HG03135 (cell line): Measurements from ENCODE around the gene CSF2.

Experiments
- ATAC-seq: cut with Tn5 transposase; IDR thresholded peaks from one replicate; pipeline ENCODE4 v1.9.1; 2021; ENCODE audit warnings: mild to moderate bottlenecking, moderate library complexity; ENCODE audit not compliant: unreplicated experiment

CSF2 gene

DNA sequence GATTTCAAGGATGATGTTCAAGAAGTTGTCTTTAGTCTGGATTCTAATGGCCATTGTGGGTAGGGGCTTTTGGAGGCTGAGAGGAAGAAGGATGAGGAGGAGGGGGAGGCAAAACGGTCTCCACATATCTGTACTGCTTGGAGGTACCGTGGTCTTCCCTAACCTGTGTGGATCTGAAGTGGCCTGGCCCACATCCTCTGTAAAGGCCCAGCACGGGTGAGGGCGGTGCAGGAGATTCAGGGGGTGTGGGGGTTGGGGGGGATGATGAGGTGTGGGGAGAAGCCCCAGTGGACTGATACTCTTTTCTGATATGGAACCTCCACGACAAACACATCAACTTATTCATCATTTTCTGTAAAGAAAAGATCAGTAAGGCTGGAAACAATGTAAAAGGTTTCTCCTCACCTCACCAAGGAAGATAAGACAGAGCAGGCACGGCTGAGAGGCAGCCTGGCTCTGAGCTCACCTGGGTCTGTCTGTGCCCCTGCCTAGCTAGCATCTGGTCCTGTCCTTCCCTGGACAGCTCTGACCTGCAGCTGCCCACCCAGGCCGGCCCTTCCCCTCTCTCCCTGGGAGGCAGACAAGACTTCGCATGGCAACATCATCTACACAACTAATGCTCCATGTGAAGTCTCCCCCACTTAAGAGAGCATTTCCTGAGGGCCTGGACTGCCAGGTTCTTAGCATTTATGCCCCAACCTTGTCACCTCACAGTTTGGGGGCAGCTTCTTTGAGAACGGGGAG is 18.7 kb upstream of the CSF2 start:
- ATAC-seq: no peak

DNA sequence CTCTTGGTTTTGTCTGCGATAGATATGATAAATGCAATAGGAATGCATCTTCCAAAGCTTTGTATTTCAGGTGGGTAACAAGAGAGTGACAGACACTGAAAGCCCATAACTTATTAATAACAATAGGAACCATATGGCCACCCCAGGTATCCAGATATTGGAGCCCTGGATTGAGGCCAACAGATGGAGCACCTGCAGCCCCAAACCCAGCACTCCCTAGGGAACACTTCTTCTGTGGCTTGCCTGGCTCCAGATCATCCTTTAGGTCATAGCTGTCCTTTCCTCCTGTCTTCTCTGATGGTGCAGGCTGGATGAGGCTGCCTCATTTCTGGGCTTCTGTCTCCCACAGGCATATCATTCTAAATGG is 18.2 kb upstream of the CSF2 start:
- ATAC-seq: no peak

DNA sequence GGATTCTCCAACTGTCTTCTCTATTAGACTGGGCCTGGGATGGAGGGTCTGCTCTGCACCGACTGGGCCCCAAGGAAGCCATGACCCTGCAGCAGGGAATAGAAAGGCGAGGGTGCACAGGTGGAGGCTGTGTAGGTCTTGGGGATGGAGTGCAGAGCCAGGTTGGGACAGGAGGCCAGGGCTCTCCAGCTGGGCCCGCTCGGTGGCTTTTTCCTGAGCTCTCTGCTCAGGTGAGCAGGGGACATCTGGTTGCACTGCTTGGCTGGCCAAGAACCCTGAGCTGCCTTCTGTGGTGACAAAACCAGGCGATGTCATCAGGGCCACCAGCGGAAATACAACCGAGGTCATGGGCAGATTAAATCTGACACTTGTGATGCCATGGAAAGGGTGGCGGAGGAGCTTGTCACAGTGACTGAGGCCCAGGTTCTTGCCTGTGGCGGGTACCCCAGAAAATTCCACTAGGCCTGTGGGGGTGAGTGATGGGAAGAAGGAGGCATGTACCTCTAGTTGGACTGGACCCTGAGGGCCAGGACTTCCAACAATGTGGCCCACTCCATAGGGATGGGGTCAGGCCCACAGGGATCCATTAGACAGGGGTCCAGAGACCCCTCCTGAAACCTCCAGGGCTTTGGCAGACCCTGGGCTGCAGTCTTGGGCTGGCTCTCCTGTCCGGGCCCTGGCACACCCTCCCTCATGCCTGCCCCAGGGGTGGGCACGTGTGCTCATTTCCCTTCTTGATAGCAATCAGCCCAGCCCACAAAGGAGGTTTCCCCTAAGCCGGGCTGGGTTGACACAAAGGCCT is 17.6 kb upstream of the CSF2 start:
- ATAC-seq: no peak

DNA sequence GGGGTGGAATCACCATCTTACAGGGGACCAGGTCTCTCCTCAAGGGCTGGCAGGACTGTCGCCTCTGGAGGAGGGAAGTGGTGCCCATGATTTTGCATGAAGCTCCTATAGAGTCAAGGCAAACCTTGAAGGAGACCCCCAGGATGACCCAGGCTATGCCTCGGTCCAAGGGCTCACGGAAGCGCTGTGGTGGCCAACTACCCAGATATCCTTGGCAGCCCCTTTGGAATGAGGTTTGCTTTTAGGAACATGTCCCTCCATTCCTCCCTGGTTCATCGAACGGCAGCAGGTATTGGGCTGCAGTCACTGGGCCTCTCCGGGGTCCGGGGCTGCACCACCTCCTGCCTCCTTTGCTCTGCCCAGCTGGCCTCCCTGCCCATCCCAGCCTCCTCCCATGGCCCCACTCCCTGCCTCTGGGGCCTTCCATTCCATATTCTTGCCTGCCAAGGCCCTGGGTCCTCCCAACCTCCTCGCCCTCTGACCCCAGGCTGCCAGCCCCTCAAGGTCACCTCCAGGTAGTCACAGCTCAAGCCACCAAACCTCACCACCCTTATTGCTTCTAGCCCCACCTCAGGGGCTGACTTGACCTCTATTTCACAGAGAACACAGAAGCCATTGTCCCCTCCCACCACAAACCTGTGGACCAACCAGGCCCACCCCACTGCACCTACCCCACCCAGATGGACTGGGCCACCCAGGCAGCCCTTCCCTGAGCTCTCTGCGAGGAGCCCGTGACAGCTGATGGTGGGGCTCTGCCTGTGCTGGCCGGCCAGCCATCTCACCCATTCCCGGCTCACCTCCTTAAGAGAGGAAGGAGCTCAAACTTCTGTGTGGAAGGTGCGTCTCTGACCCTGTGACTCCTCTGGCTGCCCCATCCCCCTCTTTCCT is 16.7 kb upstream of the CSF2 start:
- no peak for ATAC-seq

DNA sequence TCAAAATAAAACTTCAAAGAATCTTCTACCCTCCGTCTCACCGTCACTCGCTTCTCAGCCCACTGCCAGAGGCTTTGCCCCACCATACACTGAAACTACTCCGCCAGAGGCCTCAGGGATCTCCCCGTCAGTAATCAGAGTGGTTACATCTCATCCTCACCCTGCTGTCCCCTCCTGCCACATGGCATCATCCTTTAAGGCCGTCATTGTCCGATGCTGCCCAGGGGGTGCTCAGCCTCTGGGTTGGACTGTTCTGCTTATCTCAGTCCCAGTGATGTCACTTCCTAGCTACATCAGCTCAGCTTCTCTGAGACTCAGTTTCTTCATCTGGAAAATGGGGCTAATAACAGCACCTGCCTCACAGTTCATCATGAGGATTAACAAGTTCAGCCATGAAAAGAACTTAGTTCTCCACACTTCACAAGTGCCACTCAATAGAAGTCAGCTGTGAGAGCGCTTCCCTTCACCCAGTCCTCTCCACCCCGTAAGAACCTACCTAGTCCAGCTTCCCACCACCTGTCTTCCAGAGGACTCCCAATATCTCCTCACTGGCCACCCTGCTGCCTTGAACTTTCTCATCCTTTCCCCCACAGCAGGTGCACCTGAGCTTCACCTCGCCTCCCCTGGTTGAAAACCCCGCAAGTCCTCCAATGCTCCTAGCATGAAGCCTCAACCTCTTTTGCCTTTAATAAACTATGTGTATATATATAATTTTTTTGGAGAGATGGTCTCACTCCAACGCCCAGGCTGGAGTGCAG is 15.9 kb upstream of the CSF2 start:
- no peak for ATAC-seq

DNA sequence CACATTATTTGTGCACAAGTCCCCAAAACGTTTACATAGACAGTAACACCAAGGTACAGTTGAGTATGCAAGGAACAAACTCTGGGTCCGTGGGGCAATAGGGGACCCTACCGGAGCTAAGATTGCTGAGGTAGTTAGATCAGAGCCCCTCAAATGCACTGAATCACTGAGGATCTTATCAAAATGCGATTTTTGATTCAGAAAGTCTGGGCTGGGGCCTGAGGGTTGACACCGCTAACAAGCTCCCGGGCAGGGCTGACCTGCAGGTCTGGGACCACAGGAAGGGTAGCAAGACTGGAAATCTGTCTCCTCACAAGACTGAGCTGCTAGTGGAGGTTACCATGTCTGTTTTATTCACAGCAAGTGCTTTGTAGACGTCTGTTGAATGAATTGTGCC is 14.9 kb upstream of the CSF2 start:
- ATAC-seq: no peak

DNA sequence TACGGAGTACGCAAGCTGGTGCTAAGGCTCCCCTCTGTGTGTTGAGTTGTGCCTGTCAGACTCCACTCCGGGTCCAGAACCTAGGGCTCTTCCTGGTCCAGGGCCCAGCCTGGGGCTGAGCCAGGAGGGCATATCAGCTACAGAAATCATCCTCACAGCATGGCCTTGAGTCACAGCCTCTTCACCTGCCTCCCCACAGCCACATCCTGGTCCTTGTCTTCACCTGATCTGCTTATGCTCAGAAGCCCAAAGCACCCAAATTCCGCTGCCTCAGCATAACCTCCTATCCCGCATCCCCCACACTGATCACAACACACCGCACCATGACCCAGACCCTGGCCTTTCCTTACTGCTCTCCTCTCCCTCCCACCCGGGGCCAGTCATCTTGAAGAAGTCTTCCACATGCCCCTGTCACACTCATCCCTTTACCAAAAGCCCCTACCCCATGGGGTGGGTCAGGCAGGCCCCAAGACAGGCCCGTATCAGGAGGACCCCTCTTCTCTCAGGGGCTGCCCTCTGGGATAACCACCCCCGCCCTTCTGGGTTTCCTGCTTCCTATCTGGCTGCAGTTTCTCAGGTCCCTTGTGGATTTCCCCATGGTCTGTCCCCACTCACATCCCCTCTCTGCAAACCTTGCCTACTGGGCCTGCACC is 14.4 kb upstream of the CSF2 start:
- ATAC-seq: no peak

DNA sequence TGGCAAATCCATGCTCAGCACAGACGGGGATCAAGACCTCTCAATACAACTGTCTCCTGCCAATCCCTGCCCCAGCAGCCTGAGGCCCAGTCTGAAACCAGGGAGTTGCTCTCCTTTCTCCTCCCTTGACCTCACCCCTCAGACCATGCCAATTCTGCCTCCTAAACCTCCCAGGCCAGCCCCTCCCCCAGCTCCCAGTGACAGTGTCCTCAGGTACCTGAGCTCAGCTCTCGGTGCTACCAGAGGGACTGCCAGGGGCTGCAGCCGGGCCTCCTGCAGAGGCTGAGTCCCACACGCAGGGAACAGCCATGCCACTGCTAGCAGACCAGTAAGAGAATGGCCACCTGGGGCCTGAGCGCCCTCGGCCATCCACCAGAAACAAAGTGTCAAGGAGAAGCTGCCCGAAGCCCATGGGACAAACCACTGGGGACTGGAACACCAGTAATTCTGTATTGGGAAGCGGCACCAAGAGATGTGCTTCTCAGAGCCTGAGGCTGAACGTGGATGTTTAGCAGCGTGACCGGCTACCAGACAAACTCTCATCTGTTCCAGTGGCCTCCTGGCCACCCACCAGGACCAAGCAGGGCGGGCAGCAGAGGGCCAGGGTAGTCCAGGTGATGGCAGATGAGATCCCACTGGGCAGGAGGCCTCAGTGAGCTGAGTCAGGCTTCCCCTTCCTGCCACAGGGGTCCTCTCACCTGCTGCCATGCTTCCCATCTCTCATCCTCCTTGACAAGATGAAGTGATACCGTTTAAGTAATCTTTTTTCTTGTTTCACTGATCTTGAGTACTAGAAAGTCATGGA is 13.7 kb upstream of the CSF2 start:
- no peak for ATAC-seq

DNA sequence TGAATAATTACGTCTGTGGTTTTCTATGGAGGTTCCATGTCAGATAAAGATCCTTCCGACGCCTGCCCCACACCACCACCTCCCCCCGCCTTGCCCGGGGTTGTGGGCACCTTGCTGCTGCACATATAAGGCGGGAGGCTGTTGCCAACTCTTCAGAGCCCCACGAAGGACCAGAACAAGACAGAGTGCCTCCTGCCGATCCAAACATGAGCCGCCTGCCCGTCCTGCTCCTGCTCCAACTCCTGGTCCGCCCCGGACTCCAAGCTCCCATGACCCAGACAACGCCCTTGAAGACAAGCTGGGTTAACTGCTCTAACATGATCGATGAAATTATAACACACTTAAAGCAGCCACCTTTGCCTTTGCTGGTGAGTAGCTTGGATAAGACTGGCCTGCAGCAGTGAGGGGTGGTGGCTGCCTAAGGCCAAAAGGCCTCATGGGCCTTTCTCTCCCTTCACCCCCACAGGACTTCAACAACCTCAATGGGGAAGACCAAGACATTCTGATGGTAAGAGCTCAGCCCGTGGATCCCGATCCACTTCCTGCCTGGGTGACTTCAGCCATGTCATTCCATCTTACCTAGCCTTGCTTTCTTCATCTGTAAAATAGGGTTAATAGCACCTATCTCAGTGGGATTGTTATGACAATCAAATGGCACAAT is 13.0 kb upstream of the CSF2 start, which contains the start of gene IL3:
Gene IL3 (plus strand): TSS at position 155 of the 661 bp plus-strand sequence. CDS start 52 bp downstream, at position 207.
- ATAC-seq: no peak

DNA sequence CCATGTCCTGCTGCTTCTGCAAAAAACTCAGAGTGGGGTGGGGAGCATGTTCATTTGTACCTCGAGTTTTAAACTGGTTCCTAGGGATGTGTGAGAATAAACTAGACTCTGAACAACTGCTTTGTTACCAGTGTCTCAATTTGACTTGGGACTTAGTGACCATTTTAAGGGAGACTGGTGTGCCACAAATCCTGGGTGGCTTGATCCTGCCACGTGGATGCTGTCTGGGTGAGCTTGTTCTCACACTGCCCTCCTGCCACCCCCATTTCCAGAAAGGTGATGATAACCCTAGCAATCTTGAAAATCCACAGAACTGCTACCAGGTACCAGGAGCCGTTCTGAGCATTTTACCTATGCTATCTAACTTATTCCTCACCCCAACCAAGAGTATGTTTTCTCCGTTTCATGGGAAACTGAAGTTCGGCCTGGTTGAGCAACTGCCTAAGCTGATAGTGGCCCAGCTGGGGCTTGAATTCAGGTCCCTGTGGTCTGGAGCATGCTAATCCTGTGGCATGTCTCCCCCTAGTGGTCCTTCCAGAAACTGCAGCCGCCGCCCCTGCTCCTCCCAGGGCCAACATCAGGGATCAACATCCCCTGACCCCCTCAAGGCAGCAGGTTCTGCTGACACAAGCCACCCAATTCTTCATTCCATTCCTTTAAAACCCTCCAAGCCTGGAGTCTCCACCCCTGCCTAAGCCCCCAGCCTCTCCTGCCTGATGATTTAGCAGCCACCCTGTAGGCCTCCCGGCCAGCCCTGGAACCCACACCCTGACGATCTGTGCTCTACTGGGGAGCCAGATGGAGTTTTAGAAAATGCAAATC is 10.3 kb upstream of the CSF2 start:
- no peak for ATAC-seq

DNA sequence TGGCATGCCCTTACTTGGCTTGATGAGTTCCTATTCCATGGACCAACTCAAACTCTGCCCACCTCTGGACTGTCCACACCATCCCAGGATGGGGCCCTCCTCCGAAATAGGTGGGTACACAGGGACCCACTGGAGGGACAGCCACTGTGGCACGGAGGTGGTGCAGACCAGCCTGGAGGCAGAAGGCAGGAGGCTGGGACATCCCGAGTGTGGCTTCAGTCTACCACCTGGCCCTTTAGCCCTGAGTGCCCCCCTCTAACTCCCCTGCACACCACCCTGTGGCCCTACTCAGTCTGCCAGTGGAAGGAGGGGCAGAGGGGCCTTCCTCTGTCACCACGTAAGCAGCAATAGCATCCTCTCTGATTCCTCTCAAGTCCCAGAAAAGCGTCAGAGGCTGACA is 9.4 kb upstream of the CSF2 start:
- ATAC-seq: no peak

DNA sequence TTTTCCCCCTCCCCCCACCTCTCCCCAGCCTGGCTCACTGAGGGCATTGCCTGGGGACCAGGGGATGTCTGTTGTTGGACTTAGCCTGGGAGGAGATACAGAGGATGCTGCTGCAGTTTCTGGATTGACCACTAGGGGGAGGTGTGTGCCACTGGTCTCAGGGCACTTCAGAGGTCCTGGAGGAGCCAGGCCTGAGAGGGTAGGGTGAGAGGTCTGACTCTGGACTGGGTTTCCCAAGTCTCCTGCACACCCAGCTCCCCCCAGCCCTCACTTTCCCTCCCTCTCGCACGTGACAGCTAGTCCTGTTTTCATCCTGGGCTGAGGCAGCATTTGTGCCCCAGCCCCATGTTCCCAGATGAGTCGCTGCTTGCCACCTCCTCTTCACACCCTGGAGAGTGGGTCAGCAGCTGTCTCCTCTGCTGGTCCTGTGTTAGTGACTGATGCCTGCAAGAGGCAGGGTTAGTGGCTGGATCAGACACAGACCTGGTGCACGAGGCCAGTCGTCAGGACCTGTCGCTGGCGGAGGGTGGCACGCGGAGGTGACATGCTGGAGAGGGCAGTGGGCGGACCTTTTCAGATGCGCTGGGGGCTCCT is 8.8 kb upstream of the CSF2 start:
- peak; percentile 48 for ATAC-seq

DNA sequence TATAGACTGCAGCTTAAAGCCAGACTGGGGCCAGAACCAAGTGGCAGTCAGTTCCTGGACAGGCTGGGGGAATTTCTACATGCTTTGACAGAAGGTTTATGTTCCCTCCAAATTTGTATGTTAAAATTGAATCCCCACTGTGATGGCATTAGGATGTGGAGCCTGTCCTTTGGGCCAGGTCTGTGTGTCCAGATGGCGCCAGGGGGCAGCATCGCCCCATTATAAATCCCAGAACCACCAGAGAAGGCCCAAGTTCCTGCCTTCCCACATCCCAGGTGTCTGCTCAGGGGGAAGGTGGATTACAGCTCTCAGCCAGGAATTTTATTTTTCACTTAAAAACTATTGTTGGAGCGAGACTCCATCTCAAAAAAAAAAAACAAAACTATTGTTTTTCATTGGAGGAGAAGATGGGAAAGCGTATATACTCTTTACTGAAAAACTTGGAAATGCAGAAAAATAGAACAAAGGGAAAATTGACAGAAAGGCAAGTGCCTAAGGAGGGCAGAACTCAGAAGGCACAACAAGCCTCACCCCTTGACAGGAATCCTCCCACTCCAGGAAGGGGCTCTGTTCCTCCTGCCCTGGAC is 8.1 kb upstream of the CSF2 start:
- ATAC-seq: no peak

DNA sequence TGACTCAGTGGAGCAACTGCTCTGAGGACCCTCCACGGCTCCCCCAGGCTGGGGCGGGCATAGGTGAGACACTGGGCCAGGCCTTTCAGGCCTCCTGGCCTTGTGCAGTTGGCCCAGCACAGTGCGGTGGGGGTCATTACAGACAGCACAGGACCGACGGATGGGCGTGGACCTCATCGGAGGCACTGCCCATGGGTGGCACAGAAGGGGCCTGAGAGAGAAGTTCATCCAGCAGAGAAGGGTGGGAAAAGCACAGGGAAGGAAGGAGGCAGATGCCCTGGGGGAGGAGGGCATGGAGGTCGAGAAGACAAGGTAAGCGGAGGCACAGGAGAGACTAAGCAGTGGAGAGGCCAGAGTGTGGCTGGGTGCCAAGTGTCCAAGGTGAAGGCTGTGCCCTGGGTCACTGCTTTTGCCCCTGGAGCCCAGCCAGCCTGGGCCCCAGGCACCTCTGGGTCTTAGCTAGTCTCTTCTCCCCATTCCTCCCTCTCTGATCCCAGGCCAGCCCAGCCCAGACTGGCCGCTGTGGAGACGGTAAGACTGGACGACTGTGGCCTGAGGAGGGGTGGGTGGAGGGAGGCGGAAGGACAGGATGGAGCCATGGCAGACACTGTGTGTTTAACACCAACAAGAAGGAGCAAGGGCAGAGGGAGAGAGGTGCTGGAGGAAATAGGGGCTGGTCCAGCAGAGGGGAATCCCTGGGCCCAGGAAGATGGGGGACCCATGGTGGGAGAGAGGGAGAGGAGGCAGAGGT is 7.5 kb upstream of the CSF2 start:
- ATAC-seq: no peak

DNA sequence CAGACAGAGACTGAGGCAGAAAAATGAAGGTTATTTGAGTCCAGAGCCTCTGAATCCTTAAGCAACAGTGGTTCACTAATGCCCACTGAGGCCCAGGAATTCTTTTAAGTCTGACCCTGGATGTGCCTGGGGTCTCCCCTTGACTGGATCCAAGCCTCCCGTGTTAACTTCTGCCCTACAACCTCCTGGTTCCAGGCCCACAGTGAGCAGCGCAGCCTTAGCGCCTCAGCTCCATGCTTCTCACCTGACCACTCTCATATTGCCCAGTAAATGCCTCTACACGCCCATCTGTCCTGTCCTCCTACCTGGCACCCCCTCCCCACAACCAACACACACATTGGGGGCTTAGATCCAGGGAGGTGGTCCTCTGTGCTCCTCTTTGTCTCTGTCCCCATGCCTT is 6.7 kb upstream of the CSF2 start:
- no peak for ATAC-seq

DNA sequence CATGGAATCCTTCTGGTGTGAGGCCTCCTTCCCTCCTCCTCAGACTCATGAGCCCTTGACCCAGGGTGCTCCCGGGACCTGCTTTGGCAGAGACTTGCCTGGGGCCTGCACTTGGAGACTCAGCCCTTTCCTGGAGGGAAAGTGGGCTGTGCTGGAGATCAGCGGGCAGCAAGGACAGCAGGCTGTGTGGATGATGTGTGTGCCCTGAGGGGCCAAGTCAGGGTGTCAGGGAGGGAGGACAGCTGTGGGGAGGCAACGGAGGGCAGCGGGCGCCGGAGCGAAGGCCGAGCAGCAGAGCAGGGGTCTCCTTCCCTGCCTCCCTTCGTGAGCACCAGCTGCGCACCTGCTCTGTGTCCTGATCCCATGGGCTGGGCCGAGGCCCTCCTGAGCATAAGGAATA is 6.1 kb upstream of the CSF2 start:
- ATAC-seq: no peak
